ENCODE data around the gene SIVA1.
A peak's percentile ranks its signal among the peaks of the same experiment; 100 is the strongest.
"Not testable (repeated sequence)": the region's sequence is repeated elsewhere in the genome, so short reads cannot be mapped to it uniquely, and the experiment has no call there.

The SIVA1 gene

GRCh38 chr14:104746934-104747481 lies 5.9 kb upstream of the SIVA1 start:
- DNase-seq = no peak
- Mint-ChIP-seq H3K27ac (no peak overlapping the region), H3K36me3 (no peaks in the 10 kb centered on the region), H3K4me3 (no peak overlapping the region), H3K4me1 (peaks cover 3% of the 10 kb centered on the region), H3K9me3 (no peaks in the 10 kb centered on the region), H3K27me3 (peaks cover 8% of the 10 kb centered on the region)
- CTCF ChIA-PET = interaction anchor here (1.3 kb wide), 1 partner anchor 14 kb away, joined by 3 read pairs; no protein-coding TSS in a partner anchor

- no peak overlapping the region for H3K4me3 Mint-ChIP-seq
- no peak overlapping the region for H3K27ac Mint-ChIP-seq
- H3K36me3 Mint-ChIP-seq = no peaks in the 10 kb centered on the region
- peaks cover 8% of the 10 kb centered on the region for H3K27me3 Mint-ChIP-seq
- H3K4me1 Mint-ChIP-seq = peaks cover 3% of the 10 kb centered on the region
- DNase-seq = no peak
- H3K9me3 Mint-ChIP-seq = no peaks in the 10 kb centered on the region
- CTCF ChIA-PET = interaction anchor here (1.3 kb wide), 1 partner anchor 15 kb away, joined by 3 read pairs; no protein-coding TSS in a partner anchor
Observed at GRCh38 chr14:104747876-104748275, 5.1 kb upstream of the SIVA1 start.

- H3K27me3 Mint-ChIP-seq = peaks cover 8% of the 10 kb centered on the region
- CTCF ChIA-PET = no interaction called here
- DNase-seq = no peak
- H3K27ac Mint-ChIP-seq = peak overlapping the region; percentile 19
- no peaks in the 10 kb centered on the region for H3K9me3 Mint-ChIP-seq
- no peak overlapping the region for H3K4me3 Mint-ChIP-seq
- H3K4me1 Mint-ChIP-seq = peaks cover 10% of the 10 kb centered on the region
- H3K36me3 Mint-ChIP-seq = peaks cover 4% of the 10 kb centered on the region
Observed at GRCh38 chr14:104749111-104749649, 3.8 kb upstream of the SIVA1 start.

GRCh38 chr14:104750056-104750752 lies 2.7 kb upstream of the SIVA1 start:
- peaks cover 8% of the 10 kb centered on the region for H3K27me3 Mint-ChIP-seq
- CTCF ChIA-PET = interaction anchor here (0.7 to 1.3 kb wide), 2 partner anchors 25 to 27 kb away, joined by 3 read pairs; partner anchors contain the start of gene ADSS1
- peaks cover 7% of the 10 kb centered on the region for H3K36me3 Mint-ChIP-seq
- H3K27ac Mint-ChIP-seq = no peak overlapping the region
- peaks cover 20% of the 10 kb centered on the region for H3K4me1 Mint-ChIP-seq
- no peak overlapping the region for H3K4me3 Mint-ChIP-seq
- H3K9me3 Mint-ChIP-seq = no peaks in the 10 kb centered on the region
- no peak for DNase-seq

- not testable (repeated sequence) for H3K9me3 Mint-ChIP-seq, H3K36me3 Mint-ChIP-seq, H3K27me3 Mint-ChIP-seq
- CTCF ChIA-PET = interaction anchor here (0.7 to 1.3 kb wide), 2 partner anchors 26 to 27 kb away, joined by 3 read pairs; partner anchors contain the start of gene ADSS1
- Mint-ChIP-seq H3K4me3 (peak overlapping the region; percentile 50), H3K27ac (peak overlapping the region; percentile 54), H3K4me1 (peaks cover 24% of the 10 kb centered on the region)
- DNase-seq = peak; percentile 36
Observed at GRCh38 chr14:104750753-104751057, 2.2 kb upstream of the SIVA1 start.

- CTCF ChIA-PET = interaction anchor here (1.0 to 3.2 kb wide), 5 partner anchors 17 to 74 kb away, joined by 4 to 13 read pairs (median 4); no protein-coding TSS in a partner anchor
Observed at GRCh38 chr14:104751539-104752422, 1.2 kb upstream of the SIVA1 start.

GRCh38 chr14:104752423-104752734 lies 568 bp upstream of the SIVA1 start:
- Mint-ChIP-seq H3K36me3 (peaks cover 20% of the 10 kb centered on the region), H3K4me1 (peaks cover 40% of the 10 kb centered on the region)

More at GRCh38 chr14:104751539-104752422, 1.2 kb upstream of the SIVA1 start:
- H3K4me3 Mint-ChIP-seq = peak overlapping the region; percentile 78
- H3K27ac Mint-ChIP-seq = peak overlapping the region; percentile 93
- no peak for DNase-seq
- no peaks in the 10 kb centered on the region for H3K9me3 Mint-ChIP-seq
- peaks cover 34% of the 10 kb centered on the region for H3K4me1 Mint-ChIP-seq
- peaks cover 16% of the 10 kb centered on the region for H3K36me3 Mint-ChIP-seq
- peaks cover 8% of the 10 kb centered on the region for H3K27me3 Mint-ChIP-seq

GRCh38 chr14:104753528-104754212 lies 723 bp downstream of the SIVA1 start:
- CTCF ChIA-PET = interaction anchor here (1.1 to 3.2 kb wide), 3 partner anchors 13 to 66 kb away, joined by 3 to 13 read pairs (median 4); no protein-coding TSS in a partner anchor
- peaks cover 48% of the 10 kb centered on the region for H3K4me1 Mint-ChIP-seq
- DNase-seq = peak; percentile 45

More at GRCh38 chr14:104752423-104752734, 568 bp upstream of the SIVA1 start:
- CTCF ChIA-PET = interaction anchor here (0.7 to 3.2 kb wide), 6 partner anchors 15 to 73 kb away, joined by 3 to 13 read pairs (median 4); no protein-coding TSS in a partner anchor
- Mint-ChIP-seq H3K4me3 (peak overlapping the region; percentile 78), H3K27me3 (peaks cover 8% of the 10 kb centered on the region), H3K9me3 (no peaks in the 10 kb centered on the region), H3K27ac (peak overlapping the region; percentile 93)
- no peak for DNase-seq

GRCh38 chr14:104754213-104754851 lies 1.4 kb downstream of the SIVA1 start:
- H3K36me3 Mint-ChIP-seq = peaks cover 26% of the 10 kb centered on the region
- H3K27ac Mint-ChIP-seq = peak overlapping the region; percentile 89
- CTCF ChIA-PET = interaction anchor here (1.1 to 3.2 kb wide), 2 partner anchors 13 to 14 kb away, joined by 3 to 13 read pairs; no protein-coding TSS in a partner anchor
- DNase-seq = no peak
- no peaks in the 10 kb centered on the region for H3K9me3 Mint-ChIP-seq
- H3K4me1 Mint-ChIP-seq = peaks cover 48% of the 10 kb centered on the region
- H3K4me3 Mint-ChIP-seq = peak overlapping the region; percentile 78
- peaks cover 1% of the 10 kb centered on the region for H3K27me3 Mint-ChIP-seq

More at GRCh38 chr14:104753528-104754212, 723 bp downstream of the SIVA1 start:
- H3K27ac Mint-ChIP-seq = peak overlapping the region; percentile 89
- H3K27me3 Mint-ChIP-seq = peaks cover 8% of the 10 kb centered on the region
- no peaks in the 10 kb centered on the region for H3K9me3 Mint-ChIP-seq
- peaks cover 22% of the 10 kb centered on the region for H3K36me3 Mint-ChIP-seq
- peak overlapping the region; percentile 78 for H3K4me3 Mint-ChIP-seq

GRCh38 chr14:104755621-104756020 lies 2.7 kb downstream of the SIVA1 start:
- H3K27ac Mint-ChIP-seq = peak overlapping the region; percentile 80
- DNase-seq = no peak
- no peaks in the 10 kb centered on the region for H3K9me3 Mint-ChIP-seq
- peaks cover 30% of the 10 kb centered on the region for H3K36me3 Mint-ChIP-seq
- H3K4me1 Mint-ChIP-seq = peaks cover 48% of the 10 kb centered on the region
- no peaks in the 10 kb centered on the region for H3K27me3 Mint-ChIP-seq
- no peak overlapping the region for H3K4me3 Mint-ChIP-seq
- CTCF ChIA-PET = no interaction called here

- Mint-ChIP-seq H3K9me3 (no peaks in the 10 kb centered on the region), H3K27ac (peak overlapping the region; percentile 75), H3K36me3 (peaks cover 30% of the 10 kb centered on the region), H3K4me3 (no peak overlapping the region), H3K27me3 (no peaks in the 10 kb centered on the region), H3K4me1 (peaks cover 45% of the 10 kb centered on the region)
- CTCF ChIA-PET = interaction anchor here (1.0 to 1.4 kb wide), 3 partner anchors 10 to 69 kb away, joined by 3 to 4 read pairs (median 4); no protein-coding TSS in a partner anchor
- peak; percentile 40 for DNase-seq
Observed at GRCh38 chr14:104756477-104757237, 3.7 kb downstream of the SIVA1 start.

- H3K9me3 Mint-ChIP-seq = no peaks in the 10 kb centered on the region
- DNase-seq = no peak
- H3K4me1 Mint-ChIP-seq = peaks cover 45% of the 10 kb centered on the region
- H3K4me3 Mint-ChIP-seq = no peak overlapping the region
- peaks cover 32% of the 10 kb centered on the region for H3K36me3 Mint-ChIP-seq
- H3K27me3 Mint-ChIP-seq = no peaks in the 10 kb centered on the region
- peak overlapping the region; percentile 75 for H3K27ac Mint-ChIP-seq
- CTCF ChIA-PET = interaction anchor here (1.0 to 1.4 kb wide), 3 partner anchors 10 to 69 kb away, joined by 3 to 4 read pairs (median 4); no protein-coding TSS in a partner anchor
Observed at GRCh38 chr14:104757238-104757585, 4.3 kb downstream of the SIVA1 start.
